ENCODE measurements around the gene STK32A. TPM values are rescaled to one million over a fixed set of nuclear protein-coding genes. Genes with fewer than 3 reads are reported as not detected.

STK32A gene
- total and polyA plus RNA-seq, 2 experiments from 2014 or later: 2.4 to 2.8 TPM

DNA sequence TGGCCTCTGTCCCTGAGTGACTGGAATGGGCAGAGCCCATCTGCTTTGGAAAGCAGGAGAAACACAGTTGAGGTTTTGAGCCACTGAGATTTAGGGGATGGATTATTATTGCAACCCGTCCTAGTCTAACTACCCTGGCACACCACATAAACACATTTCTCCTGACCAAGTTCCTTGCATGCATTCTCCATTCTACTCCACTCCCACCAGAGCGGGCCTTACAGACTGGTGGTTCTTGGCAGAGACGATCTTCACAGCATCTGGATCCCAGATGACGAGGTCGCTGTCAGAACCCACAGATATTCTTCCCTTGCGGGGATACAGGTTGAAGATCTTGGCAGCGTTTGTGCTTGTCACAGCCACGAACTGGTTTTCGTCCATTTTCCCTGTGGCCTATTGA lies 164.0 kb downstream of the STK32A start (continued):
- TF ChIP-seq, protein P1, sequence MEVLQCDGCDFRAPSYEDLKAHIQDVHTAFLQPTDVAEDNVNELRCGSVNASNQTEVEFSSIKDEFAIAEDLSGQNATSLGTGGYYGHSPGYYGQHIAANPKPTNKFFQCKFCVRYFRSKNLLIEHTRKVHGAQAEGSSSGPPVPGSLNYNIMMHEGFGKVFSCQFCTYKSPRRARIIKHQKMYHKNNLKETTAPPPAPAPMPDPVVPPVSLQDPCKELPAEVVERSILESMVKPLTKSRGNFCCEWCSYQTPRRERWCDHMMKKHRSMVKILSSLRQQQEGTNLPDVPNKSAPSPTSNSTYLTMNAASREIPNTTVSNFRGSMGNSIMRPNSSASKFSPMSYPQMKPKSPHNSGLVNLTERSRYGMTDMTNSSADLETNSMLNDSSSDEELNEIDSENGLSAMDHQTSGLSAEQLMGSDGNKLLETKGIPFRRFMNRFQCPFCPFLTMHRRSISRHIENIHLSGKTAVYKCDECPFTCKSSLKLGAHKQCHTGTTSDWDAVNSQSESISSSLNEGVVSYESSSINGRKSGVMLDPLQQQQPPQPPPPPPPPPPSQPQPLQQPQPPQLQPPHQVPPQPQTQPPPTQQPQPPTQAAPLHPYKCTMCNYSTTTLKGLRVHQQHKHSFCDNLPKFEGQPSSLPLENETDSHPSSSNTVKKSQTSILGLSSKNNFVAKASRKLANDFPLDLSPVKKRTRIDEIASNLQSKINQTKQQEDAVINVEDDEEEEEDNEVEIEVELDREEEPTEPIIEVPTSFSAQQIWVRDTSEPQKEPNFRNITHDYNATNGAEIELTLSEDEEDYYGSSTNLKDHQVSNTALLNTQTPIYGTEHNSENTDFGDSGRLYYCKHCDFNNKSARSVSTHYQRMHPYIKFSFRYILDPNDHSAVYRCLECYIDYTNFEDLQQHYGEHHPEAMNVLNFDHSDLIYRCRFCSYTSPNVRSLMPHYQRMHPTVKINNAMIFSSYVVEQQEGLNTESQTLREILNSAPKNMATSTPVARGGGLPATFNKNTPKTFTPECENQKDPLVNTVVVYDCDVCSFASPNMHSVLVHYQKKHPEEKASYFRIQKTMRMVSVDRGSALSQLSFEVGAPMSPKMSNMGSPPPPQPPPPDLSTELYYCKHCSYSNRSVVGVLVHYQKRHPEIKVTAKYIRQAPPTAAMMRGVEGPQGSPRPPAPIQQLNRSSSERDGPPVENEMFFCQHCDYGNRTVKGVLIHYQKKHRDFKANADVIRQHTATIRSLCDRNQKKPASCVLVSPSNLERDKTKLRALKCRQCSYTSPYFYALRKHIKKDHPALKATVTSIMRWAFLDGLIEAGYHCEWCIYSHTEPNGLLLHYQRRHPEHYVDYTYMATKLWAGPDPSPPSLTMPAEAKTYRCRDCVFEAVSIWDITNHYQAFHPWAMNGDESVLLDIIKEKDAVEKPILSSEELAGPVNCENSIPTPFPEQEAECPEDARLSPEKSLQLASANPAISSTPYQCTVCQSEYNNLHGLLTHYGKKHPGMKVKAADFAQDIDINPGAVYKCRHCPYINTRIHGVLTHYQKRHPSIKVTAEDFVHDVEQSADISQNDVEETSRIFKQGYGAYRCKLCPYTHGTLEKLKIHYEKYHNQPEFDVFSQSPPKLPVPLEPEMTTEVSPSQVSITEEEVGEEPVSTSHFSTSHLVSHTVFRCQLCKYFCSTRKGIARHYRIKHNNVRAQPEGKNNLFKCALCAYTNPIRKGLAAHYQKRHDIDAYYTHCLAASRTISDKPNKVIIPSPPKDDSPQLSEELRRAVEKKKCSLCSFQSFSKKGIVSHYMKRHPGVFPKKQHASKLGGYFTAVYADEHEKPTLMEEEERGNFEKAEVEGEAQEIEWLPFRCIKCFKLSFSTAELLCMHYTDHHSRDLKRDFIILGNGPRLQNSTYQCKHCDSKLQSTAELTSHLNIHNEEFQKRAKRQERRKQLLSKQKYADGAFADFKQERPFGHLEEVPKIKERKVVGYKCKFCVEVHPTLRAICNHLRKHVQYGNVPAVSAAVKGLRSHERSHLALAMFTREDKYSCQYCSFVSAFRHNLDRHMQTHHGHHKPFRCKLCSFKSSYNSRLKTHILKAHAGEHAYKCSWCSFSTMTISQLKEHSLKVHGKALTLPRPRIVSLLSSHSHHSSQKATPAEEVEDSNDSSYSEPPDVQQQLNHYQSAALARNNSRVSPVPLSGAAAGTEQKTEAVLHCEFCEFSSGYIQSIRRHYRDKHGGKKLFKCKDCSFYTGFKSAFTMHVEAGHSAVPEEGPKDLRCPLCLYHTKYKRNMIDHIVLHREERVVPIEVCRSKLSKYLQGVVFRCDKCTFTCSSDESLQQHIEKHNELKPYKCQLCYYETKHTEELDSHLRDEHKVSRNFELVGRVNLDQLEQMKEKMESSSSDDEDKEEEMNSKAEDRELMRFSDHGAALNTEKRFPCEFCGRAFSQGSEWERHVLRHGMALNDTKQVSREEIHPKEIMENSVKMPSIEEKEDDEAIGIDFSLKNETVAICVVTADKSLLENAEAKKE (CRISPR knock-in tag; IDR thresholded peaks at IDR 0.05): no peak
- TF ChIP-seq ZNF114 (CRISPR knock-in tag; IDR thresholded peaks at IDR 0.05): no peak
- TF ChIP-seq, protein P2, sequence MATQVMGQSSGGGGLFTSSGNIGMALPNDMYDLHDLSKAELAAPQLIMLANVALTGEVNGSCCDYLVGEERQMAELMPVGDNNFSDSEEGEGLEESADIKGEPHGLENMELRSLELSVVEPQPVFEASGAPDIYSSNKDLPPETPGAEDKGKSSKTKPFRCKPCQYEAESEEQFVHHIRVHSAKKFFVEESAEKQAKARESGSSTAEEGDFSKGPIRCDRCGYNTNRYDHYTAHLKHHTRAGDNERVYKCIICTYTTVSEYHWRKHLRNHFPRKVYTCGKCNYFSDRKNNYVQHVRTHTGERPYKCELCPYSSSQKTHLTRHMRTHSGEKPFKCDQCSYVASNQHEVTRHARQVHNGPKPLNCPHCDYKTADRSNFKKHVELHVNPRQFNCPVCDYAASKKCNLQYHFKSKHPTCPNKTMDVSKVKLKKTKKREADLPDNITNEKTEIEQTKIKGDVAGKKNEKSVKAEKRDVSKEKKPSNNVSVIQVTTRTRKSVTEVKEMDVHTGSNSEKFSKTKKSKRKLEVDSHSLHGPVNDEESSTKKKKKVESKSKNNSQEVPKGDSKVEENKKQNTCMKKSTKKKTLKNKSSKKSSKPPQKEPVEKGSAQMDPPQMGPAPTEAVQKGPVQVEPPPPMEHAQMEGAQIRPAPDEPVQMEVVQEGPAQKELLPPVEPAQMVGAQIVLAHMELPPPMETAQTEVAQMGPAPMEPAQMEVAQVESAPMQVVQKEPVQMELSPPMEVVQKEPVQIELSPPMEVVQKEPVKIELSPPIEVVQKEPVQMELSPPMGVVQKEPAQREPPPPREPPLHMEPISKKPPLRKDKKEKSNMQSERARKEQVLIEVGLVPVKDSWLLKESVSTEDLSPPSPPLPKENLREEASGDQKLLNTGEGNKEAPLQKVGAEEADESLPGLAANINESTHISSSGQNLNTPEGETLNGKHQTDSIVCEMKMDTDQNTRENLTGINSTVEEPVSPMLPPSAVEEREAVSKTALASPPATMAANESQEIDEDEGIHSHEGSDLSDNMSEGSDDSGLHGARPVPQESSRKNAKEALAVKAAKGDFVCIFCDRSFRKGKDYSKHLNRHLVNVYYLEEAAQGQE (IDR thresholded peaks at IDR 0.05; ENCODE audit: unreplicated experiment): no peak
- TF ChIP-seq, protein P3, sequence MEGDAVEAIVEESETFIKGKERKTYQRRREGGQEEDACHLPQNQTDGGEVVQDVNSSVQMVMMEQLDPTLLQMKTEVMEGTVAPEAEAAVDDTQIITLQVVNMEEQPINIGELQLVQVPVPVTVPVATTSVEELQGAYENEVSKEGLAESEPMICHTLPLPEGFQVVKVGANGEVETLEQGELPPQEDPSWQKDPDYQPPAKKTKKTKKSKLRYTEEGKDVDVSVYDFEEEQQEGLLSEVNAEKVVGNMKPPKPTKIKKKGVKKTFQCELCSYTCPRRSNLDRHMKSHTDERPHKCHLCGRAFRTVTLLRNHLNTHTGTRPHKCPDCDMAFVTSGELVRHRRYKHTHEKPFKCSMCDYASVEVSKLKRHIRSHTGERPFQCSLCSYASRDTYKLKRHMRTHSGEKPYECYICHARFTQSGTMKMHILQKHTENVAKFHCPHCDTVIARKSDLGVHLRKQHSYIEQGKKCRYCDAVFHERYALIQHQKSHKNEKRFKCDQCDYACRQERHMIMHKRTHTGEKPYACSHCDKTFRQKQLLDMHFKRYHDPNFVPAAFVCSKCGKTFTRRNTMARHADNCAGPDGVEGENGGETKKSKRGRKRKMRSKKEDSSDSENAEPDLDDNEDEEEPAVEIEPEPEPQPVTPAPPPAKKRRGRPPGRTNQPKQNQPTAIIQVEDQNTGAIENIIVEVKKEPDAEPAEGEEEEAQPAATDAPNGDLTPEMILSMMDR (conservative IDR thresholded peaks at IDR 0.05; ENCODE audit: low read depth in 2 of 2): no peak
- TF ChIP-seq ZNF331 (CRISPR knock-in tag; IDR thresholded peaks at IDR 0.05; ENCODE audit: low read depth): no peak
- TF ChIP-seq NANOG (IDR thresholded peaks at IDR 0.05; ENCODE audit: borderline replicate concordance): no peak
- no peak for TF ChIP-seq STAT1 (IDR thresholded peaks at IDR 0.05; ENCODE audit: unreplicated experiment)
- no peak for TF ChIP-seq POLR2AphosphoS5 (IDR thresholded peaks at IDR 0.05; ENCODE audit: low read depth)
- TF ChIP-seq EZH2 (IDR thresholded peaks at IDR 0.05; ENCODE audit: low read depth, unreplicated experiment): no peak
